ENCODE data around the gene CDC42EP4.
A peak's percentile ranks its signal among the peaks of the same experiment; 100 is the strongest.
"Not testable (repeated sequence)": the region's sequence is repeated elsewhere in the genome, so short reads cannot be mapped to it uniquely, and the experiment has no call there.

CDC42EP4 gene

GRCh38 chr17:73274490-73274889 lies 37.3 kb downstream of the CDC42EP4 start:
- DNase-seq: no peak

- no peak for DNase-seq
Measured at GRCh38 chr17:73272906-73273218, 38.9 kb downstream of the CDC42EP4 start.

GRCh38 chr17:73271072-73271471 lies 40.7 kb downstream of the CDC42EP4 start:
- DNase-seq: no peak

- DNase-seq: no peak
Measured at GRCh38 chr17:73269791-73270190, 42.0 kb downstream of the CDC42EP4 start.

GRCh38 chr17:73269329-73269615 lies 42.5 kb downstream of the CDC42EP4 start:
- DNase-seq: no peak

- DNase-seq: no peak
Measured at GRCh38 chr17:73268582-73269328, 43.0 kb downstream of the CDC42EP4 start.

GRCh38 chr17:73267648-73268537 lies 43.9 kb downstream of the CDC42EP4 start:
- DNase-seq: no peak

- DNase-seq: no peak
Measured at GRCh38 chr17:73266796-73267195, 45.0 kb downstream of the CDC42EP4 start.

- no peak for DNase-seq
Measured at GRCh38 chr17:73265646-73266640, 45.9 kb downstream of the CDC42EP4 start.

GRCh38 chr17:73264448-73264847 lies 47.4 kb downstream of the CDC42EP4 start:
- DNase-seq: not testable (repeated sequence)

GRCh38 chr17:73262676-73263642 lies 48.8 kb downstream of the CDC42EP4 start:
- DNase-seq: peak; percentile 26

GRCh38 chr17:73261952-73262675 lies 49.7 kb downstream of the CDC42EP4 start:
- no peak for DNase-seq

- DNase-seq: no peak
Measured at GRCh38 chr17:73261617-73261951, 50.2 kb downstream of the CDC42EP4 start, which contains the start of gene CPSF4L. CPSF4L (minus strand) TSS chr17:73261880; CDS start chr17:73261818, 62 bp downstream.

- DNase-seq: no peak
Measured at GRCh38 chr17:73257516-73257915, 54.3 kb downstream of the CDC42EP4 start.

GRCh38 chr17:73256220-73256619 lies 55.6 kb downstream of the CDC42EP4 start:
- no peak for DNase-seq

GRCh38 chr17:73255671-73256181 lies 56.1 kb downstream of the CDC42EP4 start:
- DNase-seq: peak; percentile 28

- DNase-seq: no peak
Measured at GRCh38 chr17:73251871-73252270, 59.9 kb downstream of the CDC42EP4 start.

- DNase-seq: no peak
Measured at GRCh38 chr17:73250851-73251640, 60.8 kb downstream of the CDC42EP4 start.

- no peak for DNase-seq
Measured at GRCh38 chr17:73249700-73250099, 62.1 kb downstream of the CDC42EP4 start.

GRCh38 chr17:73248532-73248931 lies 63.3 kb downstream of the CDC42EP4 start:
- no peak for DNase-seq

Measured in NCI-H1694 (cell line).